ENCODE data around the gene TFPI. TPM values are rescaled to one million over a fixed set of nuclear protein-coding genes. Genes with fewer than 3 reads are reported as not detected.

The TFPI gene
- total RNA-seq, 1 donor from 2014 or later, result 735 TPM

- TF ChIP-seq CTCF (IDR thresholded peaks at IDR 0.05; ENCODE audit: unreplicated experiment), result no peak
- peaks cover 6% of the 10 kb centered on the region for H3K27me3 Mint-ChIP-seq (ENCODE audit: unreplicated experiment)
- peak overlapping the region; percentile 89 for H3K27ac Mint-ChIP-seq (ENCODE audit: unreplicated experiment)
- peaks cover 14% of the 10 kb centered on the region for H3K36me3 Mint-ChIP-seq (ENCODE audit: low read depth, unreplicated experiment)
- peaks cover 47% of the 10 kb centered on the region for H3K4me1 Mint-ChIP-seq (ENCODE audit: unreplicated experiment)
- DNase-seq (ENCODE audit: low spot score), result no peak
- H3K9me3 Mint-ChIP-seq (ENCODE audit: unreplicated experiment), result no peaks in the 10 kb centered on the region
- H3K4me3 Mint-ChIP-seq (ENCODE audit: unreplicated experiment), result peak overlapping the region; percentile 57
Observed at GRCh38 chr2:187502467-187502866, 51.8 kb downstream of the TFPI start.

- H3K27ac Mint-ChIP-seq (ENCODE audit: unreplicated experiment), result peak overlapping the region; percentile 70
- peaks cover 36% of the 10 kb centered on the region for H3K4me1 Mint-ChIP-seq (ENCODE audit: unreplicated experiment)
- no peak for DNase-seq (ENCODE audit: low spot score)
Observed at GRCh38 chr2:187500585-187501359, 53.5 kb downstream of the TFPI start.

GRCh38 chr2:187499941-187500532 is 54.2 kb downstream of the TFPI start:
- H3K9me3 Mint-ChIP-seq (ENCODE audit: unreplicated experiment), result no peaks in the 10 kb centered on the region
- H3K27ac Mint-ChIP-seq (ENCODE audit: unreplicated experiment), result no peak overlapping the region
- no peak overlapping the region for H3K4me3 Mint-ChIP-seq (ENCODE audit: unreplicated experiment)
- TF ChIP-seq CTCF (IDR thresholded peaks at IDR 0.05; ENCODE audit: unreplicated experiment), result peak; percentile 78
- DNase-seq (ENCODE audit: low spot score), result peak; percentile 57
- H3K27me3 Mint-ChIP-seq (ENCODE audit: unreplicated experiment), result no peaks in the 10 kb centered on the region
- peaks cover 35% of the 10 kb centered on the region for H3K4me1 Mint-ChIP-seq (ENCODE audit: unreplicated experiment)
- H3K36me3 Mint-ChIP-seq (ENCODE audit: low read depth, unreplicated experiment), result peaks cover 28% of the 10 kb centered on the region

More at GRCh38 chr2:187500585-187501359, 53.5 kb downstream of the TFPI start:
- no peak for TF ChIP-seq CTCF (IDR thresholded peaks at IDR 0.05; ENCODE audit: unreplicated experiment)
- peaks cover 21% of the 10 kb centered on the region for H3K36me3 Mint-ChIP-seq (ENCODE audit: low read depth, unreplicated experiment)
- H3K4me3 Mint-ChIP-seq (ENCODE audit: unreplicated experiment), result no peak overlapping the region
- no peaks in the 10 kb centered on the region for H3K27me3 Mint-ChIP-seq (ENCODE audit: unreplicated experiment)
- no peaks in the 10 kb centered on the region for H3K9me3 Mint-ChIP-seq (ENCODE audit: unreplicated experiment)

GRCh38 chr2:187497858-187498463 is 56.3 kb downstream of the TFPI start:
- Mint-ChIP-seq H3K4me3 (ENCODE audit: unreplicated experiment) (no peak overlapping the region), H3K36me3 (ENCODE audit: low read depth, unreplicated experiment) (peaks cover 49% of the 10 kb centered on the region), H3K9me3 (ENCODE audit: unreplicated experiment) (no peaks in the 10 kb centered on the region), H3K4me1 (ENCODE audit: unreplicated experiment) (peaks cover 19% of the 10 kb centered on the region), H3K27me3 (ENCODE audit: unreplicated experiment) (peaks cover 5% of the 10 kb centered on the region), H3K27ac (ENCODE audit: unreplicated experiment) (no peak overlapping the region)
- DNase-seq (ENCODE audit: low spot score), result no peak
- TF ChIP-seq CTCF (IDR thresholded peaks at IDR 0.05; ENCODE audit: unreplicated experiment), result peak; percentile 75
